HG03460 (cell line): ENCODE results near the gene CT47C1.
"Not testable (repeated sequence)": the region's sequence is repeated elsewhere in the genome, so short reads cannot be mapped to it uniquely, and the experiment has no call there.

Experiments
- ATAC-seq: cut with Tn5 transposase; IDR thresholded peaks from one replicate; pipeline ENCODE4 v1.9.1; 2021; ENCODE audit not compliant: unreplicated experiment

Gene CT47C1

GRCh38 chrX:119072744-119073143 lies at the start of gene CT47C1:
TSS of gene CT47C1 (plus strand) at chrX:119072993. CDS start at chrX:119073226, 233 bp downstream.
- no peak for ATAC-seq

GRCh38 chrX:119025900-119026299 lies 46.9 kb upstream of the CT47C1 start:
- no peak for ATAC-seq

GRCh38 chrX:119026344-119026743 lies 46.4 kb upstream of the CT47C1 start:
- ATAC-seq, result not testable (repeated sequence)

- not testable (repeated sequence) for ATAC-seq
Observed at GRCh38 chrX:119027960-119028732, 44.6 kb upstream of the CT47C1 start.

GRCh38 chrX:119028733-119029330 lies 44.0 kb upstream of the CT47C1 start:
- no peak for ATAC-seq

- not testable (repeated sequence) for ATAC-seq
Observed at GRCh38 chrX:119029656-119030055, 43.1 kb upstream of the CT47C1 start.

GRCh38 chrX:119030990-119031389 lies 41.8 kb upstream of the CT47C1 start:
- ATAC-seq, result no peak

GRCh38 chrX:119036107-119037029 lies 36.4 kb upstream of the CT47C1 start:
- no peak for ATAC-seq

- ATAC-seq, result no peak
Observed at GRCh38 chrX:119040432-119040831, 32.4 kb upstream of the CT47C1 start.

GRCh38 chrX:119041175-119041574 lies 31.6 kb upstream of the CT47C1 start:
- no peak for ATAC-seq

GRCh38 chrX:119042040-119042439 lies 30.8 kb upstream of the CT47C1 start:
- no peak for ATAC-seq

- ATAC-seq, result no peak
Observed at GRCh38 chrX:119042996-119043395, 29.8 kb upstream of the CT47C1 start.

- no peak for ATAC-seq
Observed at GRCh38 chrX:119045884-119046283, 26.9 kb upstream of the CT47C1 start.

- ATAC-seq, result no peak
Observed at GRCh38 chrX:119055687-119056086, 17.1 kb upstream of the CT47C1 start.

- no peak for ATAC-seq
Observed at GRCh38 chrX:119062750-119063374, 9.9 kb upstream of the CT47C1 start.

- no peak for ATAC-seq
Observed at GRCh38 chrX:119063428-119063827, 9.4 kb upstream of the CT47C1 start.

GRCh38 chrX:119067023-119067739 lies 5.6 kb upstream of the CT47C1 start:
- ATAC-seq, result no peak

- ATAC-seq, result no peak
Observed at GRCh38 chrX:119069128-119069527, 3.7 kb upstream of the CT47C1 start.

- no peak for ATAC-seq
Observed at GRCh38 chrX:119069762-119070161, 3.0 kb upstream of the CT47C1 start.

- ATAC-seq, result no peak
Observed at GRCh38 chrX:119071381-119071780, 1.4 kb upstream of the CT47C1 start.
